ENCODE measurements around the gene TERC.
A peak's percentile ranks its signal among the peaks of the same experiment; 100 is the strongest.

GRCh38 chr3:169744366-169745054 lies 20.4 kb downstream of the TERC start:
- TF ChIP-seq CTCF (IDR thresholded peaks at IDR 0.05) (peak in 1 of 3 experiments; percentile 39), POLR2A (IDR thresholded peaks at IDR 0.05) (no peak)

Data from testis (tissue), 2 donors.